ENCODE results near the gene MRPS31.

Gene MRPS31

DNA sequence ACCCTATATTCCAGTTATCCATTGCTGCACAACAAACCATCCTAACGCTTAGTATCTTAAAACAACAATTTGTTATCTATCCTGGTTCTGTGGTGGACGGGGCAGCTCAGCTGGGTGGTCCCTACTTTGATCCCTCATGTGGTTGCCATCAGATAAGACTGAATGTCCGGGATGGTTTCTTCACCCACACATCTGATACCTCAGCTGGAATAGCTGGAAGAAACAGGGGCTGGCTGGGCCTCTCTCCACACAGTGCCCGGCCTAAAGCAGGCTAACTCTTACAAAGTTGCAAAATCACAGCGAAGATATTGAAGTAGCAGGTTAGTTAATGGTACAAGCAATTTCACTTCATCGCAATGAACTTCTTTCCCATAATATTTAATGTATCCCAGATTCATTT, 3.7 kb upstream of the MRPS31 start:
- no peaks in the 10 kb centered on the region for H3K4me1 ChIP-seq (ENCODE audit: insufficient read depth, insufficient read length)
- no peaks in the 10 kb centered on the region for H3K27me3 ChIP-seq (ENCODE audit: insufficient read depth, insufficient read length)
- H3K4me3 ChIP-seq (ENCODE audit: insufficient read length, low read depth): no peak overlapping the region
- no peak for DNase-seq (ENCODE audit: low read depth, low spot score)
- no peaks in the 10 kb centered on the region for H3K36me3 ChIP-seq (ENCODE audit: insufficient read depth, insufficient read length, low read length)
- no peaks in the 10 kb centered on the region for H3K9me3 ChIP-seq (ENCODE audit: insufficient read depth, low read length)
- TF ChIP-seq SUZ12 (IDR thresholded peaks at IDR 0.05; ENCODE audit: extremely low read depth, insufficient read depth, insufficient read length) (no peak), YY1 (IDR thresholded peaks at IDR 0.05; ENCODE audit: insufficient read depth, insufficient read length) (no peak), ZNF274 (IDR thresholded peaks at IDR 0.05; ENCODE audit: low read depth, low read length) (no peak)
- no peak overlapping the region for H3K9ac ChIP-seq (ENCODE audit: insufficient read length, low read depth)

DNA sequence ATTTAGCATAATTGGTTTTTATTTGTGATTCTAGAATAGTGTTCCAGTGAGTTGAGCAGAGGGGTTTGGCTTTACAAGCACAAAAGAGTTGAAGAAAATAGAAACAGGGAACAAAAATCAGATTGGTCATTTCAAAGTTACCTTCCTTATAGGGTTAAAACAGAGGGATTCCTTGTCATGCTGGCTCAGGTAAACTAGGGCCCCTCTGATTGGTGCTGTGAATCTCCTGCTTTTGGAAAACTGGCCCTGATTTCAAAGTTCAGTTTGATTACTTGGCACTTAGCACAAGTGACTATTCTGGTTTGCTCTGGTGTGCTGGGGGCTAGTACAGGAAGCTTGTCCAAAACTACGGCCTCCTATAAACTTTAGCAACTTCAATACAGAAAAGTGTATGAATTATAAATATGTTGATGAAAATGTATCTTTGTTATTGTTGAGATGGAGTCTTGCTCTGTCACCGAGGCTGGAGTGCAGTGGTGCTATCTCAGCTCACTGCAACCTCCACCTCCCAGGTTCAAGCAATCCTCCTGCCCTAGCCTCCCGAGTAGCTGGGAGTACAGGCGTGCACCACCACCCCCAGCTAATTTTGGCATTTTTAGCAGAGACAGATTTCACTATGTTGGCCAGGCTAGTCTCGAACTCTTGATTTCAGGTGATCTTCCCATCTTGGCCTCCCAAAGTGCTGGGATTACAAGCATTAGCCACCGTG, 1.9 kb upstream of the MRPS31 start:
- H3K9ac ChIP-seq (ENCODE audit: insufficient read length, low read depth): no peak overlapping the region
- no peaks in the 10 kb centered on the region for H3K9me3 ChIP-seq (ENCODE audit: insufficient read depth, low read length)
- H3K4me1 ChIP-seq (ENCODE audit: insufficient read depth, insufficient read length): no peaks in the 10 kb centered on the region
- H3K36me3 ChIP-seq (ENCODE audit: insufficient read depth, insufficient read length, low read length): no peaks in the 10 kb centered on the region
- H3K4me3 ChIP-seq (ENCODE audit: insufficient read length, low read depth): no peak overlapping the region
- no peak for DNase-seq (ENCODE audit: low read depth, low spot score)
- no peaks in the 10 kb centered on the region for H3K27me3 ChIP-seq (ENCODE audit: insufficient read depth, insufficient read length)
- TF ChIP-seq YY1 (IDR thresholded peaks at IDR 0.05; ENCODE audit: insufficient read depth, insufficient read length) (no peak), SUZ12 (IDR thresholded peaks at IDR 0.05; ENCODE audit: extremely low read depth, insufficient read depth, insufficient read length) (no peak), ZNF274 (IDR thresholded peaks at IDR 0.05; ENCODE audit: low read depth, low read length) (no peak)

DNA sequence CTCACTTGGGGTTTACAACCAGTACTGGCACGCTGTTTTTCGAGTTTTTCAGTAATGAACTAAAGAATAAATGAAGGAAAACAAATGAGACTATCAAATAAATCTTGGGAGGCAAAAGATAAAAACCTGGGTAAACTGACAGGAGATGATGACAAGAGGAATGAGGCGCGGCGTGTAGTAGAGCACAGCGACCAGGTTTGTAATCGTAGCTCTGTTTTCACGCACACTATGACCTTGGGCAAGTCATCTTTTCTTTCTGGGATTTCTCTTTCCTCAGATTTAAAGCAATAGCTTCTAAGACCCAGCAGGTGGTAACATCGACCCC, 419 bp downstream of the MRPS31 start:
- Histone ChIP-seq H3K4me1 (ENCODE audit: insufficient read depth, insufficient read length) (no peaks in the 10 kb centered on the region), H3K27me3 (ENCODE audit: insufficient read depth, insufficient read length) (no peaks in the 10 kb centered on the region), H3K9ac (ENCODE audit: insufficient read length, low read depth) (peak overlapping the region; percentile 97), H3K36me3 (ENCODE audit: insufficient read depth, insufficient read length, low read length) (peaks cover 6% of the 10 kb centered on the region), H3K4me3 (ENCODE audit: insufficient read length, low read depth) (peak overlapping the region; percentile 98), H3K9me3 (ENCODE audit: insufficient read depth, low read length) (no peaks in the 10 kb centered on the region)
- TF ChIP-seq SUZ12 (IDR thresholded peaks at IDR 0.05; ENCODE audit: extremely low read depth, insufficient read depth, insufficient read length): no peak
- no peak for TF ChIP-seq YY1 (IDR thresholded peaks at IDR 0.05; ENCODE audit: insufficient read depth, insufficient read length)
- TF ChIP-seq ZNF274 (IDR thresholded peaks at IDR 0.05; ENCODE audit: low read depth, low read length): no peak
- no peak for DNase-seq (ENCODE audit: low read depth, low spot score)

DNA sequence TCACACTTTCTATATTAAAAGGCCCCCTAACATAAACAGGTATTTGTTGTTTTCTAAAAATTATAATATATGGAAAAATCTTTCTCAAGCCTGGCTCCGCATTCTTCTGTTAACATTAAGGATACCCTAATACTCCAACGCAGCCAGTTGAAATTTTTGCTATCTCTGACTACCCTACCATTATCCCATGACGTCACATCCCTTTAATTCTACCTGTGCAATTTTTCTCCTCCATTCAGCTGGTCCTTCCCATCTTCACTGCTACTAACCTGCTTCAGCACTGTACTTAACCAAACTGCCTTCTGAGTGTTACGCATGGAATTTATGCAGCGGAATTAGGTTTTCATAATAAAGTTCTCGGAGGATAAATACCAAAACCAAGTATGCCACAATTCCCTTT, 1.0 kb downstream of the MRPS31 start:
- H3K9me3 ChIP-seq (ENCODE audit: insufficient read depth, low read length): no peaks in the 10 kb centered on the region
- H3K9ac ChIP-seq (ENCODE audit: insufficient read length, low read depth): no peak overlapping the region
- peak overlapping the region; percentile 98 for H3K4me3 ChIP-seq (ENCODE audit: insufficient read length, low read depth)
- H3K36me3 ChIP-seq (ENCODE audit: insufficient read depth, insufficient read length, low read length): peaks cover 9% of the 10 kb centered on the region
- DNase-seq (ENCODE audit: low read depth, low spot score): no peak
- H3K27me3 ChIP-seq (ENCODE audit: insufficient read depth, insufficient read length): no peaks in the 10 kb centered on the region
- no peak for TF ChIP-seq ZNF274 (IDR thresholded peaks at IDR 0.05; ENCODE audit: low read depth, low read length)
- TF ChIP-seq SUZ12 (IDR thresholded peaks at IDR 0.05; ENCODE audit: extremely low read depth, insufficient read depth, insufficient read length): no peak
- no peak for TF ChIP-seq YY1 (IDR thresholded peaks at IDR 0.05; ENCODE audit: insufficient read depth, insufficient read length)
- H3K4me1 ChIP-seq (ENCODE audit: insufficient read depth, insufficient read length): no peaks in the 10 kb centered on the region

DNA sequence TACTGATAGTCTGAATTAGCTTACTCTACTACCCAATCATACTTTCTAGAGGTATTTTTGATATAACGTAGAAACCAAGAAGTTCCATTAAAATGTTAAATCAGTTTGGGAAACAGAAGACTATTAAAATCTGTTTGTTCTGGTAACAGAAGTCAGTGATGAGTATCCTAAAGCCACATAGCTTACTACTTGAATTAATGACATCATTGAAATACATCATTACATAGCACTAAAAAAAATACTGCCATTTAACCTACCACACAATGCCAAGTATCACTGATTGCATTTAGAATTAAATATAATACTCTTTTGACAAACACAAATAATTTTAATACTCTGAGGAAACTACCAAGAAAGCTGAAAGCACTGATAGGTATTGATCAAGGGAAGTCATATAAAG, 5.4 kb downstream of the MRPS31 start:
- H3K9me3 ChIP-seq (ENCODE audit: insufficient read depth, low read length): no peaks in the 10 kb centered on the region
- H3K4me3 ChIP-seq (ENCODE audit: insufficient read length, low read depth): no peak overlapping the region
- H3K36me3 ChIP-seq (ENCODE audit: insufficient read depth, insufficient read length, low read length): peaks cover 21% of the 10 kb centered on the region
- no peak overlapping the region for H3K9ac ChIP-seq (ENCODE audit: insufficient read length, low read depth)
- H3K27me3 ChIP-seq (ENCODE audit: insufficient read depth, insufficient read length): no peaks in the 10 kb centered on the region
- TF ChIP-seq SUZ12 (IDR thresholded peaks at IDR 0.05; ENCODE audit: extremely low read depth, insufficient read depth, insufficient read length) (no peak), ZNF274 (IDR thresholded peaks at IDR 0.05; ENCODE audit: low read depth, low read length) (no peak)
- no peaks in the 10 kb centered on the region for H3K4me1 ChIP-seq (ENCODE audit: insufficient read depth, insufficient read length)
- DNase-seq (ENCODE audit: low read depth, low spot score): no peak

DNA sequence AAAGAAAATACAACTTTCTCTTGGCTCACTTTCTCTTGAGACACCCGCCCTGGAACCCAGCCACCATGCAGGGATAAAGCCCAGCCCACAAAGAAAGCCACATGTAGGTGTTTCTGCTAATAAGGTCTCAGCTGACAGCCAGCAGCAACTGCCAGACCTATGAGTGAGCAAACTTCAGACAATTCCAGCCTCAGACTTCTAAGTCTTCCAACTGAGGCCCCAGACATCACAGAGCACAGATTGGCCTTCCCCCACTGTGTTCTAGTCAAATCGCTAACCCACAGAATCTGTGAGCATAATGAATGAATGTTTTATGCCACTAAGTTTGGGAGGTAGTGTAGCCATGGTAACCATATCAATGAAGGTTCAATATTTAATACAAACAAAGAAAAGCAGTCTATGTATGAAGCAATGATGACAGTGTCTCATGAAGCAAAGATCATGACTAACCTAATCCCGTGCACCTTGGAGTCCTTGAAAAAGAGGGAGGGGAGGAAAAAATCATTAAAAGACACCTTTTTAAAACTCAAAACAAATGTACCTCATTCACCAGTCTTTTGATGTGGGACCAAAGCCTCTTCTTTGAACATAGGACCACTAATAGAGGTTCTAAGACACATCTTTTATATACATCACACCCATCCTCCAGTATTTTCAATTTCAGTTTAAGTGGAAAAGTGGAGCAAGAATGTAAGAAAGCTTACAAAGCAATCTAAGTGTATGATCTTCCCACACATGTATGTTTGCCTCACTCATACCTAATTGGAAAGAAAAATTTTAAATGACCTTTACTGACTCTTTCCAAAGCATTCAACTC, 6.2 kb downstream of the MRPS31 start:
- TF ChIP-seq SUZ12 (IDR thresholded peaks at IDR 0.05; ENCODE audit: extremely low read depth, insufficient read depth, insufficient read length) (no peak), ZNF274 (IDR thresholded peaks at IDR 0.05; ENCODE audit: low read depth, low read length) (no peak), YY1 (IDR thresholded peaks at IDR 0.05; ENCODE audit: insufficient read depth, insufficient read length) (no peak)
- DNase-seq (ENCODE audit: low read depth, low spot score): no peak
- Histone ChIP-seq H3K4me1 (ENCODE audit: insufficient read depth, insufficient read length) (no peaks in the 10 kb centered on the region), H3K9me3 (ENCODE audit: insufficient read depth, low read length) (no peaks in the 10 kb centered on the region), H3K27me3 (ENCODE audit: insufficient read depth, insufficient read length) (no peaks in the 10 kb centered on the region), H3K36me3 (ENCODE audit: insufficient read depth, insufficient read length, low read length) (peaks cover 24% of the 10 kb centered on the region), H3K9ac (ENCODE audit: insufficient read length, low read depth) (no peak overlapping the region), H3K4me3 (ENCODE audit: insufficient read length, low read depth) (no peak overlapping the region)

DNA sequence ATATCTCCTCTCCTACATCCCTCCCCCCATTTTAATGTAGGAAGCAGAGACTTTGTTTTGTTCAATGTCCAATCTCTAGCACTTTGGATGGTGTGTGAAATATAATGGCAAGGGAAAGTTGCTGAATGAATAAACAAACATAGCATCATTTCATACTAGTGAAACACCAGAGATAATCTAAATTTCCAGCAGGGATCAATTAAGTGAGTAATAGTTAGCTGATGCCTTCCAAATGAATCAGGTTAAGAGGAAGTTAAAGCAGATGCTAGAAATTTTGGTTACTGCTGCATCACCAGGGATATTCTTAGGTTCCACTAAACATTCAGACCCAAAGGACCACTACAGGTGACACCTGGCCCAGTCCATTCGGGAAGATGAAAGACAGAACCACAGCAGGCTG, 8.1 kb downstream of the MRPS31 start:
- Histone ChIP-seq H3K36me3 (ENCODE audit: insufficient read depth, insufficient read length, low read length) (peaks cover 33% of the 10 kb centered on the region), H3K27me3 (ENCODE audit: insufficient read depth, insufficient read length) (no peaks in the 10 kb centered on the region), H3K9me3 (ENCODE audit: insufficient read depth, low read length) (no peaks in the 10 kb centered on the region), H3K4me1 (ENCODE audit: insufficient read depth, insufficient read length) (no peaks in the 10 kb centered on the region), H3K9ac (ENCODE audit: insufficient read length, low read depth) (no peak overlapping the region), H3K4me3 (ENCODE audit: insufficient read length, low read depth) (no peak overlapping the region)
- DNase-seq (ENCODE audit: low read depth, low spot score): no peak
- no peak for TF ChIP-seq SUZ12 (IDR thresholded peaks at IDR 0.05; ENCODE audit: extremely low read depth, insufficient read depth, insufficient read length)
- no peak for TF ChIP-seq YY1 (IDR thresholded peaks at IDR 0.05; ENCODE audit: insufficient read depth, insufficient read length)
- TF ChIP-seq ZNF274 (IDR thresholded peaks at IDR 0.05; ENCODE audit: low read depth, low read length): no peak

All from NT2/D1 (cell line).